Esophagus squamous epithelium (tissue), 4 donors: ENCODE data around the gene A4GALT.

Source experiments
- CTCF ChIP-seq, 6 experiments: fragments of 450-650 bp in 4 of 6; fragments of 200-600 bp in 2 of 6; sonication (generic) in 2 of 6; IDR thresholded peaks; one replicate each; pipeline ENCODE4 v1.5.1; 2016 to 2019; ENCODE audit warnings: antibody characterized with exemption in 6 of 6, mild to moderate bottlenecking in 4 of 6, moderate library complexity in 4 of 6
- POLR2A ChIP-seq, 4 donors: fragments of 450-650 bp; IDR thresholded peaks; one replicate each; pipeline ENCODE4 v1.6.1; 2017; ENCODE audit warnings: antibody characterized with exemption in 4 of 4, mild to moderate bottlenecking in 4 of 4, moderate library complexity in 3 of 4

GRCh38 chr22:42714308-42714707, 6.4 kb downstream of the A4GALT start:
- no peak for TF ChIP-seq CTCF (IDR thresholded peaks at IDR 0.05)
- no peak for TF ChIP-seq POLR2A (IDR thresholded peaks at IDR 0.05)
